ENCODE measurements around the gene RIN3. TPM values are rescaled to one million over a fixed set of nuclear protein-coding genes. Genes with fewer than 3 reads are reported as not detected.

The RIN3 gene
- total RNA-seq, 3 donors from 2014 or later (not counting 1 experiment from before 2014, with no cell fraction given), result 248 to 289 (median 282) TPM

GRCh38 chr14:92549105-92549858 lies 35.7 kb downstream of the RIN3 start:
- TF ChIP-seq CTCF (IDR thresholded peaks at IDR 0.05), result no peak
- H3K9me3 ChIP-seq (ENCODE audit: control insufficient read depth, insufficient read depth, low read length), result no peaks in the 10 kb centered on the region
- no peaks in the 10 kb centered on the region for H3K9me3 Mint-ChIP-seq
- H3K27ac Mint-ChIP-seq, result peak overlapping the region; percentile 82 to 84
- H3K27ac ChIP-seq (ENCODE audit: low read length), result peak overlapping the region; percentile 51
- ATAC-seq (peak in 1 of 3 donors; percentile 45), DNase-seq (no peak)
- H3K4me3 ChIP-seq (ENCODE audit: low read length), result no peak overlapping the region
- intact Hi-C loops (cut with micrococcal nuclease), result loop anchor here (2.0 kb wide), 2 partner anchors 18 to 34 kb away; no protein-coding TSS in a partner anchor
- 92% methylated on average over 17 of the region's 17 CpGs for WGBS (ENCODE audit: insufficient coverage)
- H3K4me1 Mint-ChIP-seq, result peaks cover 57 to 77% of the 10 kb centered on the region in 2 donors
- H3K27me3 Mint-ChIP-seq (ENCODE audit: low read depth in 2 of 2), result no peaks in the 10 kb centered on the region
- H3K36me3 ChIP-seq (ENCODE audit: control insufficient read depth, insufficient read depth, low read length), result peaks cover 4% of the 10 kb centered on the region
- H3K4me3 Mint-ChIP-seq, result peak overlapping the region; percentile 67
- no peaks in the 10 kb centered on the region for H3K27me3 ChIP-seq (ENCODE audit: control insufficient read depth, insufficient read depth, low read length)
- H3K4me1 ChIP-seq (ENCODE audit: control insufficient read depth, insufficient read depth, low read length), result peaks cover 55% of the 10 kb centered on the region
- no peaks in the 10 kb centered on the region for H3K36me3 Mint-ChIP-seq

GRCh38 chr14:92549859-92550230 lies 36.3 kb downstream of the RIN3 start:
- H3K27me3 Mint-ChIP-seq (ENCODE audit: low read depth in 2 of 2), result no peaks in the 10 kb centered on the region
- H3K27me3 ChIP-seq (ENCODE audit: control insufficient read depth, insufficient read depth, low read length), result no peaks in the 10 kb centered on the region
- WGBS (ENCODE audit: insufficient coverage), result 27% methylated on average over 7 of the region's 7 CpGs
- H3K27ac ChIP-seq (ENCODE audit: low read length), result peak overlapping the region; percentile 51
- no peaks in the 10 kb centered on the region for H3K36me3 Mint-ChIP-seq
- peaks cover 60% of the 10 kb centered on the region for H3K4me1 ChIP-seq (ENCODE audit: control insufficient read depth, insufficient read depth, low read length)
- peaks cover 52 to 71% of the 10 kb centered on the region in 2 donors for H3K4me1 Mint-ChIP-seq
- H3K4me3 ChIP-seq (ENCODE audit: low read length), result no peak overlapping the region
- ATAC-seq (peak; percentile 43 to 72 (median 68)), DNase-seq (peak in 1 of 2 donors; percentile 38)
- peaks cover 4% of the 10 kb centered on the region for H3K36me3 ChIP-seq (ENCODE audit: control insufficient read depth, insufficient read depth, low read length)
- peak overlapping the region; percentile 82 to 84 for H3K27ac Mint-ChIP-seq
- H3K9me3 ChIP-seq (ENCODE audit: control insufficient read depth, insufficient read depth, low read length), result no peaks in the 10 kb centered on the region
- intact Hi-C loops (cut with micrococcal nuclease), result loop anchor here (2.0 to 5.0 kb wide), 7 partner anchors 19 to 131 kb away; no protein-coding TSS in a partner anchor
- no peaks in the 10 kb centered on the region for H3K9me3 Mint-ChIP-seq
- peak overlapping the region; percentile 47 for H3K4me3 Mint-ChIP-seq
- TF ChIP-seq CTCF (IDR thresholded peaks at IDR 0.05), result no peak

- ATAC-seq (peak; percentile 39 to 72 (median 67)), DNase-seq (peak in 1 of 2 donors; percentile 72)
- Mint-ChIP-seq H3K4me1 (peaks cover 62 to 79% of the 10 kb centered on the region in 2 donors), H3K36me3 (no peaks in the 10 kb centered on the region), H3K27ac (peak overlapping the region; percentile 82 to 84), H3K27me3 (ENCODE audit: low read depth in 2 of 2) (no peaks in the 10 kb centered on the region), H3K9me3 (no peaks in the 10 kb centered on the region), H3K4me3 (peak overlapping the region; percentile 81)
- peaks cover 11% of the 10 kb centered on the region for H3K36me3 ChIP-seq (ENCODE audit: control insufficient read depth, insufficient read depth, low read length)
- intact Hi-C loops (cut with micrococcal nuclease), result loop anchor here (1.0 to 5.0 kb wide), 6 partner anchors 18 to 130 kb away; no protein-coding TSS in a partner anchor
- no peak overlapping the region for H3K27ac ChIP-seq (ENCODE audit: low read length)
- peak; percentile 43 for TF ChIP-seq CTCF (IDR thresholded peaks at IDR 0.05)
- H3K4me1 ChIP-seq (ENCODE audit: control insufficient read depth, insufficient read depth, low read length), result peaks cover 74% of the 10 kb centered on the region
- 42% methylated on average over 9 of the region's 13 CpGs for WGBS (ENCODE audit: insufficient coverage)
- no peak overlapping the region for H3K4me3 ChIP-seq (ENCODE audit: low read length)
- no peaks in the 10 kb centered on the region for H3K9me3 ChIP-seq (ENCODE audit: control insufficient read depth, insufficient read depth, low read length)
- no peaks in the 10 kb centered on the region for H3K27me3 ChIP-seq (ENCODE audit: control insufficient read depth, insufficient read depth, low read length)
Measured at GRCh38 chr14:92551044-92551841, 37.7 kb downstream of the RIN3 start.
